H1 (cell line): ENCODE measurements around the gene ARF3. TPM values are rescaled to one million over a fixed set of nuclear protein-coding genes. Genes with fewer than 3 reads are reported as not detected.

Experiments
- BACH1 ChIP-seq: IDR thresholded peaks from 2 replicates; pipeline ENCODE4 v1.6.1; 2012; ENCODE audit warnings: low read length, improper control_type of control experiment
- CBX8 ChIP-seq: fragments of 300-800, 300-1000 bp; sonication (generic); IDR thresholded peaks from 2 replicates; pipeline ENCODE4 v1.7.1; 2016; ENCODE audit warnings: low read depth, low read length, borderline replicate concordance
- CHD1 ChIP-seq: IDR thresholded peaks from 2 replicates; pipeline ENCODE4 v1.6.1; 2012; ENCODE audit warnings: low read depth, low read length, improper control_type of control experiment
- EGR1 ChIP-seq: IDR thresholded peaks from 2 replicates; pipeline ENCODE4 v1.6.1; 2011; ENCODE audit warnings: low read depth, low read length, borderline replicate concordance
- KDM5A ChIP-seq: fragments of 200-600 bp; IDR thresholded peaks from 2 replicates; pipeline ENCODE4 v1.7.1; 2012; ENCODE audit warnings: mild to moderate bottlenecking, low read length, inconsistent platforms, mixed read lengths
- TAF7 ChIP-seq: optimal IDR thresholded peaks from 2 replicates; pipeline ENCODE3; 2011; ENCODE audit warnings: low read depth, mild to moderate bottlenecking, inconsistent platforms, low read length, moderate library complexity, borderline replicate concordance
- polyA plus RNA-seq, 7 experiments: library from polyadenylated mRNA; depleted of rRNA in 3 of 7; stranded (reverse) in 5 of 7; unstranded in 2 of 7; fragments of >200 nt in 5 of 7; fragments of 200-250 nt in 2 of 7; gene quantifications; 1 replicate in 5 of 7; 2 replicates in 1 of 7; 4 replicates in 1 of 7; pipeline versions ENCODE4 v1.2.1 to v1.2.3, GENCODE V29; 2011 to 2013; ENCODE audit warnings: missing spikeins in 2 of 7, mixed read lengths in 2 of 7
- total RNA-seq: library from RNA; stranded (reverse); fragmentation: NEBNext Ultra II Directional; extraction: Animal tissue kit (Norgen Biotek cat#: 25700); gene quantifications from 2 replicates; pipeline ENCODE4 v1.2.1, GENCODE V29; 2021
- TF ChIP-seq, protein P1 (sequence below): IDR thresholded peaks from 2 replicates; pipeline ENCODE4 v1.6.1; 2012; ENCODE audit warnings: low read length, inconsistent platforms
- TF ChIP-seq, protein P2 (sequence below): IDR thresholded peaks from 2 replicates; pipeline ENCODE4 v1.6.1; 2012; ENCODE audit warnings: inconsistent platforms

ARF3 gene
- total and polyA plus RNA-seq, 2 of the 8 experiments (the other 6 are each of a cell fraction or from before 2014, with no cell fraction given) = 231 to 250 TPM

DNA sequence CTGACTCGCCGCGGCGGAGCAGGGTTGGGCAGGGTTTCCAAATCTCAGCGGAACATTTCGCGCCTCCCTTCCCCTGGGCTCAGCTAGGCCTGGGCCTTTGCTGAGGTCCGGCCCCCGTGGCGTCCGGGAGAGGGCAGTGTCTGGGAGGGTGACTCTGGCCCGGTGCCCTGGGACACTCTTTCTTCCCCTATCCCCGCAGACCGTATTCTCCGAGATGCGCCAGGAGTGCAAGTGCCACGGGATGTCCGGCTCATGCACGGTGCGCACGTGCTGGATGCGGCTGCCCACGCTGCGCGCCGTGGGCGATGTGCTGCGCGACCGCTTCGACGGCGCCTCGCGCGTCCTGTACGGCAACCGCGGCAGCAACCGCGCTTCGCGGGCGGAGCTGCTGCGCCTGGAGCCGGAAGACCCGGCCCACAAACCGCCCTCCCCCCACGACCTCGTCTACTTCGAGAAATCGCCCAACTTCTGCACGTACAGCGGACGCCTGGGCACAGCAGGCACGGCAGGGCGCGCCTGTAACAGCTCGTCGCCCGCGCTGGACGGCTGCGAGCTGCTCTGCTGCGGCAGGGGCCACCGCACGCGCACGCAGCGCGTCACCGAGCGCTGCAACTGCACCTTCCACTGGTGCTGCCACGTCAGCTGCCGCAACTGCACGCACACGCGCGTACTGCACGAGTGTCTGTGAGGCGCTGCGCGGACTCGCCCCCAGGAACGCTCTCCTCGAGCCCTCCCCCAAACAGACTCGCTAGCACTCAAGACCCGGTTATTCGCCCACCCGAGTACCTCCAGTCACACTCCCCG is 23.9 kb upstream of the ARF3 start (continued):
- TF ChIP-seq, protein P1, sequence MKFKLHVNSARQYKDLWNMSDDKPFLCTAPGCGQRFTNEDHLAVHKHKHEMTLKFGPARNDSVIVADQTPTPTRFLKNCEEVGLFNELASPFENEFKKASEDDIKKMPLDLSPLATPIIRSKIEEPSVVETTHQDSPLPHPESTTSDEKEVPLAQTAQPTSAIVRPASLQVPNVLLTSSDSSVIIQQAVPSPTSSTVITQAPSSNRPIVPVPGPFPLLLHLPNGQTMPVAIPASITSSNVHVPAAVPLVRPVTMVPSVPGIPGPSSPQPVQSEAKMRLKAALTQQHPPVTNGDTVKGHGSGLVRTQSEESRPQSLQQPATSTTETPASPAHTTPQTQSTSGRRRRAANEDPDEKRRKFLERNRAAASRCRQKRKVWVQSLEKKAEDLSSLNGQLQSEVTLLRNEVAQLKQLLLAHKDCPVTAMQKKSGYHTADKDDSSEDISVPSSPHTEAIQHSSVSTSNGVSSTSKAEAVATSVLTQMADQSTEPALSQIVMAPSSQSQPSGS = no peak
- TF ChIP-seq CBX8 (no peak), TAF7 (no peak), KDM5A (no peak), BACH1 (peak; percentile 28; the same call in 1 of the 2 replicates), CHD1 (no peak), EGR1 (no peak)
- TF ChIP-seq, protein P2, sequence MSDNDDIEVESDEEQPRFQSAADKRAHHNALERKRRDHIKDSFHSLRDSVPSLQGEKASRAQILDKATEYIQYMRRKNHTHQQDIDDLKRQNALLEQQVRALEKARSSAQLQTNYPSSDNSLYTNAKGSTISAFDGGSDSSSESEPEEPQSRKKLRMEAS = peak; percentile 71
- TF ChIP-seq, all 59 proteins: peak for 11
